Measurements from ENCODE around the gene EIF1AX. TPM values are rescaled to one million over a fixed set of nuclear protein-coding genes. Genes with fewer than 3 reads are reported as not detected.

Gene EIF1AX
- polyA plus RNA-seq, 1 donor from 2014 or later = 67.1 TPM

DNA sequence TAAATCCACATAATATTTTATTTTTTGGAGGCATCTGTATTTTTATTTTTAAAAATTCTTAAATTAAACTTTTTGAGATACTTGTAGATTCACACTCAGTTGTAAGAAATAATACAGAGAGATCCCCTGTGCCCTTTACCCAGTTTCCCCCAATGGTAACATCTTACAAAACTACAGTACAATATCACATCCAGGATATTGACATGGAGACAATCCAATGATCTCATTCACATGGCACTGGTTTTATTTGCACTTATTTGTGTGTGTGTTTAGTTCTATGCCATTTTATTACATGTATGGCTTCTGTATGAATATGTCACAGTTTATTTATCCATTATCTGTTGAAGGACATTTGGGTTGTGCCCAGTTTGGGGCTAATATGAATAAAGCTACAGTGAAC is 35.5 kb upstream of the EIF1AX start:
- Histone ChIP-seq H3K36me3 (ENCODE audit: insufficient read depth, low read length) (no peaks in the 10 kb centered on the region), H2AFZ (ENCODE audit: low read depth, low read length) (no peak overlapping the region), H3K4me2 (ENCODE audit: low read length) (no peak overlapping the region), H3K27me3 (ENCODE audit: insufficient read depth, low read depth, low read length) (no peaks in the 10 kb centered on the region), H3K9me3 (ENCODE audit: low read length) (no peaks in the 10 kb centered on the region), H3K4me3 (ENCODE audit: low read length) (no peak overlapping the region), H3K9ac (ENCODE audit: low read length) (no peak overlapping the region), H3F3A (ENCODE audit: insufficient read depth, low read length, poor library complexity, severe bottlenecking) (no peaks in the 10 kb centered on the region), H3K9me2 (ENCODE audit: insufficient read depth, low read length) (no peaks in the 10 kb centered on the region), H4K20me1 (ENCODE audit: insufficient read depth) (no peaks in the 10 kb centered on the region), H3K79me2 (replicated peaks; ENCODE audit: insufficient read depth, low read length) (no peaks in the 10 kb centered on the region), H3K27ac (ENCODE audit: low read length) (no peak overlapping the region)
- no peak for TF ChIP-seq SMC3 (conservative IDR thresholded peaks at IDR 0.05; ENCODE audit: poor library complexity)
- TF ChIP-seq RAD21 (conservative IDR thresholded peaks at IDR 0.05) = no peak
- no peak for TF ChIP-seq EZH2 (IDR thresholded peaks at IDR 0.05; ENCODE audit: borderline replicate concordance, insufficient read depth, low read length, poor library complexity, severe bottlenecking)
- no peak for TF ChIP-seq EP300 (conservative IDR thresholded peaks at IDR 0.05; ENCODE audit: poor library complexity, severe bottlenecking)
- TF ChIP-seq, protein P1, sequence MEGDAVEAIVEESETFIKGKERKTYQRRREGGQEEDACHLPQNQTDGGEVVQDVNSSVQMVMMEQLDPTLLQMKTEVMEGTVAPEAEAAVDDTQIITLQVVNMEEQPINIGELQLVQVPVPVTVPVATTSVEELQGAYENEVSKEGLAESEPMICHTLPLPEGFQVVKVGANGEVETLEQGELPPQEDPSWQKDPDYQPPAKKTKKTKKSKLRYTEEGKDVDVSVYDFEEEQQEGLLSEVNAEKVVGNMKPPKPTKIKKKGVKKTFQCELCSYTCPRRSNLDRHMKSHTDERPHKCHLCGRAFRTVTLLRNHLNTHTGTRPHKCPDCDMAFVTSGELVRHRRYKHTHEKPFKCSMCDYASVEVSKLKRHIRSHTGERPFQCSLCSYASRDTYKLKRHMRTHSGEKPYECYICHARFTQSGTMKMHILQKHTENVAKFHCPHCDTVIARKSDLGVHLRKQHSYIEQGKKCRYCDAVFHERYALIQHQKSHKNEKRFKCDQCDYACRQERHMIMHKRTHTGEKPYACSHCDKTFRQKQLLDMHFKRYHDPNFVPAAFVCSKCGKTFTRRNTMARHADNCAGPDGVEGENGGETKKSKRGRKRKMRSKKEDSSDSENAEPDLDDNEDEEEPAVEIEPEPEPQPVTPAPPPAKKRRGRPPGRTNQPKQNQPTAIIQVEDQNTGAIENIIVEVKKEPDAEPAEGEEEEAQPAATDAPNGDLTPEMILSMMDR (IDR thresholded peaks at IDR 0.05; ENCODE audit: poor library complexity, severe bottlenecking) = no peak
- TF ChIP-seq MXI1 (conservative IDR thresholded peaks at IDR 0.05; ENCODE audit: poor library complexity, severe bottlenecking) = no peak
- TF ChIP-seq TAF1 (IDR thresholded peaks at IDR 0.05; ENCODE audit: low read depth) = no peak
- TF ChIP-seq POLR2AphosphoS5 (IDR thresholded peaks at IDR 0.05) = no peak
- TF ChIP-seq, protein P2, sequence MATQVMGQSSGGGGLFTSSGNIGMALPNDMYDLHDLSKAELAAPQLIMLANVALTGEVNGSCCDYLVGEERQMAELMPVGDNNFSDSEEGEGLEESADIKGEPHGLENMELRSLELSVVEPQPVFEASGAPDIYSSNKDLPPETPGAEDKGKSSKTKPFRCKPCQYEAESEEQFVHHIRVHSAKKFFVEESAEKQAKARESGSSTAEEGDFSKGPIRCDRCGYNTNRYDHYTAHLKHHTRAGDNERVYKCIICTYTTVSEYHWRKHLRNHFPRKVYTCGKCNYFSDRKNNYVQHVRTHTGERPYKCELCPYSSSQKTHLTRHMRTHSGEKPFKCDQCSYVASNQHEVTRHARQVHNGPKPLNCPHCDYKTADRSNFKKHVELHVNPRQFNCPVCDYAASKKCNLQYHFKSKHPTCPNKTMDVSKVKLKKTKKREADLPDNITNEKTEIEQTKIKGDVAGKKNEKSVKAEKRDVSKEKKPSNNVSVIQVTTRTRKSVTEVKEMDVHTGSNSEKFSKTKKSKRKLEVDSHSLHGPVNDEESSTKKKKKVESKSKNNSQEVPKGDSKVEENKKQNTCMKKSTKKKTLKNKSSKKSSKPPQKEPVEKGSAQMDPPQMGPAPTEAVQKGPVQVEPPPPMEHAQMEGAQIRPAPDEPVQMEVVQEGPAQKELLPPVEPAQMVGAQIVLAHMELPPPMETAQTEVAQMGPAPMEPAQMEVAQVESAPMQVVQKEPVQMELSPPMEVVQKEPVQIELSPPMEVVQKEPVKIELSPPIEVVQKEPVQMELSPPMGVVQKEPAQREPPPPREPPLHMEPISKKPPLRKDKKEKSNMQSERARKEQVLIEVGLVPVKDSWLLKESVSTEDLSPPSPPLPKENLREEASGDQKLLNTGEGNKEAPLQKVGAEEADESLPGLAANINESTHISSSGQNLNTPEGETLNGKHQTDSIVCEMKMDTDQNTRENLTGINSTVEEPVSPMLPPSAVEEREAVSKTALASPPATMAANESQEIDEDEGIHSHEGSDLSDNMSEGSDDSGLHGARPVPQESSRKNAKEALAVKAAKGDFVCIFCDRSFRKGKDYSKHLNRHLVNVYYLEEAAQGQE (IDR thresholded peaks at IDR 0.05; ENCODE audit: borderline replicate concordance) = no peak

DNA sequence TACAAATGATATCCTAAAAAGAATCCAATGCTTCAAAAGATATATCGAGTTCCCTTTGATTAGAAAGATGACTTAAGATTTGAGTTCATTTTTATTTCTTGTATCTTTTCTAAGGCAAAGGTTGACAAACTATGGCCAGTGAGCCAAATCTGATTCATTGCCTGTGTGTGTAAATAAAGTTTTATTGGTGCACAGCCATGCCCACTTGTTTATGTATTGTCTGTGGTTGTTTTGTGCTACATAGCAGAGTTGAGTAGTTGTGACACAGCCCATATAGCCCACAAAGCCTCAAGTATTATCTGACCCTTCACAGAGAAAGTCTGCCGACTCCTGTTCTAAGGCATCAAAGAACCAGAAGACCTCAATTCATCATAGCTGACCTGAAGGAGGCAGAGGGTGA is 32.2 kb upstream of the EIF1AX start:
- no peak overlapping the region for H3K4me3 ChIP-seq (ENCODE audit: low read length)
- no peak overlapping the region for H3K4me2 ChIP-seq (ENCODE audit: low read length)
- no peak for TF ChIP-seq TAF1 (IDR thresholded peaks at IDR 0.05; ENCODE audit: low read depth)
- TF ChIP-seq, protein P2 (IDR thresholded peaks at IDR 0.05; ENCODE audit: borderline replicate concordance) = no peak
- no peaks in the 10 kb centered on the region for H3K36me3 ChIP-seq (ENCODE audit: insufficient read depth, low read length)
- H2AFZ ChIP-seq (ENCODE audit: low read depth, low read length) = no peak overlapping the region
- H3K9ac ChIP-seq (ENCODE audit: low read length) = no peak overlapping the region
- no peaks in the 10 kb centered on the region for H3K27me3 ChIP-seq (ENCODE audit: insufficient read depth, low read depth, low read length)
- no peaks in the 10 kb centered on the region for H3K9me3 ChIP-seq (ENCODE audit: low read length)
- no peaks in the 10 kb centered on the region for H4K20me1 ChIP-seq (ENCODE audit: insufficient read depth)
- no peaks in the 10 kb centered on the region for H3F3A ChIP-seq (ENCODE audit: insufficient read depth, low read length, poor library complexity, severe bottlenecking)
- no peaks in the 10 kb centered on the region for H3K79me2 ChIP-seq (replicated peaks; ENCODE audit: insufficient read depth, low read length)
- H3K27ac ChIP-seq (ENCODE audit: low read length) = no peak overlapping the region
- H3K9me2 ChIP-seq (ENCODE audit: insufficient read depth, low read length) = no peaks in the 10 kb centered on the region
